HepG2 (cell line): ENCODE results near the gene LCK. TPM values are rescaled to one million over a fixed set of nuclear protein-coding genes. Genes with fewer than 3 reads are reported as not detected.

Experiments
- AKAP8 ChIP-seq: sonication (generic); formaldehyde crosslinking; IDR thresholded peaks from 2 replicates; pipeline ENCODE4 v1.5.1; 2020; ENCODE audit warnings: mild to moderate bottlenecking, missing genetic modification reagents
- ATF7-NPFF ChIP-seq: sonication (generic); formaldehyde crosslinking; IDR thresholded peaks from 2 replicates; pipeline ENCODE4 v1.8.1; 2023; ENCODE audit warnings: mild to moderate bottlenecking, low read depth, missing genetic modification reagents, moderate library complexity
- HDAC1 ChIP-seq: sonication (generic); formaldehyde crosslinking; IDR thresholded peaks from 2 replicates; pipeline ENCODE4 v1.5.1; 2020; ENCODE audit warnings: mild to moderate bottlenecking, missing genetic modification reagents
- MTA3 ChIP-seq: sonication (generic); formaldehyde crosslinking; IDR thresholded peaks from 2 replicates; pipeline ENCODE4 v1.4.0; 2020; ENCODE audit warnings: missing genetic modification reagents
- MXD1 ChIP-seq: sonication (generic); formaldehyde crosslinking; IDR thresholded peaks from 2 replicates; pipeline ENCODE4 v1.4.0; 2020; ENCODE audit warnings: mild to moderate bottlenecking, missing genetic modification reagents
- NFYB ChIP-seq: sonication (generic); formaldehyde crosslinking; IDR thresholded peaks from 2 replicates; pipeline ENCODE4 v1.4.0; 2020; ENCODE audit warnings: missing genetic modification reagents
- NONO ChIP-seq, 2 experiments: fragments of 450-650 bp in 1 of 2; sonication (generic) in 1 of 2; formaldehyde crosslinking in 1 of 2; IDR thresholded peaks in 1 of 2; conservative IDR thresholded peaks in 1 of 2; 2 replicates each; pipeline versions ENCODE4 v1.6.1 to v1.8.0; 2017 to 2022; ENCODE audit warnings: mild to moderate bottlenecking in 1 of 2, missing genetic modification reagents in 1 of 2, moderate library complexity in 1 of 2
- PATZ1 ChIP-seq: sonication (generic); formaldehyde crosslinking; IDR thresholded peaks from 2 replicates; pipeline ENCODE4 v1.4.0; 2020; ENCODE audit warnings: missing genetic modification reagents
- SOX13 ChIP-seq, 3 experiments: fragments of 450-650 bp in 1 of 3; sonication (generic) in 1 of 3; formaldehyde crosslinking in 1 of 3; IDR thresholded peaks in 2 of 3; conservative IDR thresholded peaks in 1 of 3; 2 replicates each; pipeline versions ENCODE4 v1.5.0 to v1.6.1; 2016 to 2020; ENCODE audit warnings: antibody characterized with exemption in 1 of 3, mild to moderate bottlenecking in 1 of 3, missing compliant biosample characterization in 1 of 3, missing genetic modification reagents in 1 of 3, moderate library complexity in 1 of 3
- ZBED4 ChIP-seq: sonication (generic); formaldehyde crosslinking; IDR thresholded peaks from 2 replicates; pipeline ENCODE4 v1.4.0; 2020; ENCODE audit warnings: missing genetic modification reagents, borderline replicate concordance
- ZBTB3 ChIP-seq: sonication (generic); formaldehyde crosslinking; IDR thresholded peaks from 2 replicates; pipeline ENCODE4 v1.4.0; 2020; ENCODE audit warnings: low read depth, mild to moderate bottlenecking, moderate library complexity, missing genetic modification reagents, borderline replicate concordance
- ZNF160 ChIP-seq: sonication (generic); formaldehyde crosslinking; IDR thresholded peaks from 2 replicates; pipeline ENCODE4 v1.8.0; 2022; ENCODE audit warnings: mild to moderate bottlenecking, inconsistent platforms, missing genetic modification reagents
- ZNF331 ChIP-seq: sonication (generic); formaldehyde crosslinking; IDR thresholded peaks from 2 replicates; pipeline ENCODE4 v1.4.0; 2020; ENCODE audit warnings: missing genetic modification reagents
- polyA plus RNA-seq, 8 experiments: library from polyadenylated mRNA; depleted of rRNA in 3 of 8; stranded (reverse) in 7 of 8; unstranded in 1 of 8; fragments of >200 nt; fragmentation: Illumina TruSeq in 4 of 8; extraction: Trizol in 4 of 8; gene quantifications; 2 replicates each; pipeline versions ENCODE4 v1.2.1 to v1.2.3, GENCODE V29; 2011 to 2016; ENCODE audit warnings: low read depth in 4 of 8, missing spikeins in 1 of 8, mixed read lengths in 1 of 8; ENCODE audit not compliant: insufficient read depth in 1 of 8
- total RNA-seq, 5 experiments: library from RNA; depleted of rRNA; stranded (reverse); fragments of >200 nt; fragmentation: Illumina TruSeq; extraction: Trizol; gene quantifications; 2 replicates each; pipeline ENCODE4 v1.2.3, GENCODE V29; 2016; ENCODE audit warnings: low read depth in 1 of 5
- TF ChIP-seq, protein P1 (sequence below): sonication (generic); formaldehyde crosslinking; IDR thresholded peaks from 2 replicates; pipeline ENCODE4 v1.5.1; 2020; ENCODE audit warnings: mild to moderate bottlenecking, missing genetic modification reagents, moderate library complexity

The LCK gene
- total and polyA plus RNA-seq, 2 of the 13 experiments (the other 11 are each of a cell fraction or from before 2014, with no cell fraction given), result 0.93 to 1.8 TPM

- peak; percentile 34; the same call in 1 of the 2 replicates for TF ChIP-seq AKAP8 (CRISPR knock-in tag)
- no peak for TF ChIP-seq NONO (IDR thresholded peaks at IDR 0.05)
- TF ChIP-seq NONO (CRISPR knock-in tag; conservative IDR thresholded peaks at IDR 0.05), result peak; percentile 19; the same call in 1 of the 2 replicates
- TF ChIP-seq MXD1 (CRISPR knock-in tag), result 0 out of 2 replicates have a peak, but pooled peaks have one; percentile 40
- peak; percentile 89 for TF ChIP-seq PATZ1 (CRISPR knock-in tag)
- no peak for TF ChIP-seq SOX13 (IDR thresholded peaks at IDR 0.05)
- TF ChIP-seq SOX13 (CRISPR knock-in tag; conservative IDR thresholded peaks at IDR 0.05 in 1 of 2, IDR thresholded peaks at IDR 0.05 in 1 of 2), result peak in 1 of 2 experiments; percentile 34; a peak in 1 of 4 replicates
- TF ChIP-seq ZNF331 (CRISPR knock-in tag), result peak; percentile 32; the same call in 1 of the 2 replicates
- TF ChIP-seq MTA3 (CRISPR knock-in tag), result no peak
- TF ChIP-seq NFYB (CRISPR knock-in tag), result no peak
- TF ChIP-seq ZBED4 (CRISPR knock-in tag), result 0 out of 2 replicates have a peak, but pooled peaks have one; percentile 21
- TF ChIP-seq, protein P1, sequence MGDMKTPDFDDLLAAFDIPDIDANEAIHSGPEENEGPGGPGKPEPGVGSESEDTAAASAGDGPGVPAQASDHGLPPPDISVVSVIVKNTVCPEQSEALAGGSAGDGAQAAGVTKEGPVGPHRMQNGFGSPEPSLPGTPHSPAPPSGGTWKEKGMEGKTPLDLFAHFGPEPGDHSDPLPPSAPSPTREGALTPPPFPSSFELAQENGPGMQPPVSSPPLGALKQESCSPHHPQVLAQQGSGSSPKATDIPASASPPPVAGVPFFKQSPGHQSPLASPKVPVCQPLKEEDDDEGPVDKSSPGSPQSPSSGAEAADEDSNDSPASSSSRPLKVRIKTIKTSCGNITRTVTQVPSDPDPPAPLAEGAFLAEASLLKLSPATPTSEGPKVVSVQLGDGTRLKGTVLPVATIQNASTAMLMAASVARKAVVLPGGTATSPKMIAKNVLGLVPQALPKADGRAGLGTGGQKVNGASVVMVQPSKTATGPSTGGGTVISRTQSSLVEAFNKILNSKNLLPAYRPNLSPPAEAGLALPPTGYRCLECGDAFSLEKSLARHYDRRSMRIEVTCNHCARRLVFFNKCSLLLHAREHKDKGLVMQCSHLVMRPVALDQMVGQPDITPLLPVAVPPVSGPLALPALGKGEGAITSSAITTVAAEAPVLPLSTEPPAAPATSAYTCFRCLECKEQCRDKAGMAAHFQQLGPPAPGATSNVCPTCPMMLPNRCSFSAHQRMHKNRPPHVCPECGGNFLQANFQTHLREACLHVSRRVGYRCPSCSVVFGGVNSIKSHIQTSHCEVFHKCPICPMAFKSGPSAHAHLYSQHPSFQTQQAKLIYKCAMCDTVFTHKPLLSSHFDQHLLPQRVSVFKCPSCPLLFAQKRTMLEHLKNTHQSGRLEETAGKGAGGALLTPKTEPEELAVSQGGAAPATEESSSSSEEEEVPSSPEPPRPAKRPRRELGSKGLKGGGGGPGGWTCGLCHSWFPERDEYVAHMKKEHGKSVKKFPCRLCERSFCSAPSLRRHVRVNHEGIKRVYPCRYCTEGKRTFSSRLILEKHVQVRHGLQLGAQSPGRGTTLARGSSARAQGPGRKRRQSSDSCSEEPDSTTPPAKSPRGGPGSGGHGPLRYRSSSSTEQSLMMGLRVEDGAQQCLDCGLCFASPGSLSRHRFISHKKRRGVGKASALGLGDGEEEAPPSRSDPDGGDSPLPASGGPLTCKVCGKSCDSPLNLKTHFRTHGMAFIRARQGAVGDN (CRISPR knock-in tag), result peak; percentile 55
- peak; percentile 45 for TF ChIP-seq HDAC1 (CRISPR knock-in tag)
- 0 out of 2 replicates have a peak, but pooled peaks have one; percentile 38 for TF ChIP-seq ZNF160 (CRISPR knock-in tag)
- TF ChIP-seq ZBTB3 (CRISPR knock-in tag), result 0 out of 2 replicates have a peak, but pooled peaks have one; percentile 18
- TF ChIP-seq ATF7-NPFF (CRISPR knock-in tag), result 0 out of 2 replicates have a peak, but pooled peaks have one; percentile 19
These were observed 83.9 kb downstream of the LCK start (continued) for GRCh38 chr1:32334864-32335534.
